ENCODE results near the gene KRT14.

KRT14 gene

GRCh38 chr17:41631025-41631897 is 44.6 kb upstream of the KRT14 start:
- no peak for TF ChIP-seq CTCF (IDR thresholded peaks at IDR 0.05)

DNA sequence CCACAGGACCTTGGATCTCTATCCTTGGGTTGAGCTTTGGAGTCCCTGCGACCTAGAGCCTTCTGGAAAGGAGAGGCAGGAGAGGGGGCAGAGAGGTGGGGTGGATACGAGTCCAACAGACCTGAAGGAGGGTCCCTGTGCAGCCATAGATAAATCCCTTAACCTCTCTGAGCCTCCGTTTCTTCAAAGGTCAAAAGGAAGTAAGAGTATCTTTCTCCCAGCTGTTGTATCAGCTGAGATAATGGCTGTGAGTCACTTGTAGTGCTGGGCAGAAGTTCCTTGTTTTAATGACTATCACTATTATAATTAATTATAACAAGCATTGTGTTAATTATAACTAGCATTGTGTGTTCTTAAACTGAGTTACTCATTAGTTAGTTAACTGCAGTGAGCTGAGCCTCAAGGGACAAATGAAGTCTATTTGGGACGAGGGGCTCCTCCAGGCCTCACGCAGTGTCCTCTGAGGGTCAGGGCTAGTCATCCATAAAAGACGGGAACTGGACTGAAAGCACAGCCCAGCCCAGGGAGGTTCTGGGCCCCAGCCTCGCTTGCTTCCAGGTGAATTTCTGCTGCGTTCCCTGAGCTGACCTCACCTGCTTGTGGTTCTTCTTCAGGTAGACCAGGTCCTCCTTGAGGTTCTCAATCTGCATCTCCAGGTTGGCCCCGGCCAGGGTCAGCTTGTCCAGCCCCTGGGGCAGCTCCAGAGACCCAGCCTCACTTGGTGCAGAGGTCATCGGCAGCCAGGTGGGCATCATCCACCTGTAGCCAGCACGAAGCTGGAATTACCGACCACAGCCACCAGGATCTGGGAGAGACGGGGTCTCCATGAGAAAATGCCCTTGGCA is 43.4 kb upstream of the KRT14 start:
- TF ChIP-seq CTCF (IDR thresholded peaks at IDR 0.05) = no peak

GRCh38 chr17:41629316-41629715 is 42.6 kb upstream of the KRT14 start:
- TF ChIP-seq CTCF (IDR thresholded peaks at IDR 0.05) = no peak

DNA sequence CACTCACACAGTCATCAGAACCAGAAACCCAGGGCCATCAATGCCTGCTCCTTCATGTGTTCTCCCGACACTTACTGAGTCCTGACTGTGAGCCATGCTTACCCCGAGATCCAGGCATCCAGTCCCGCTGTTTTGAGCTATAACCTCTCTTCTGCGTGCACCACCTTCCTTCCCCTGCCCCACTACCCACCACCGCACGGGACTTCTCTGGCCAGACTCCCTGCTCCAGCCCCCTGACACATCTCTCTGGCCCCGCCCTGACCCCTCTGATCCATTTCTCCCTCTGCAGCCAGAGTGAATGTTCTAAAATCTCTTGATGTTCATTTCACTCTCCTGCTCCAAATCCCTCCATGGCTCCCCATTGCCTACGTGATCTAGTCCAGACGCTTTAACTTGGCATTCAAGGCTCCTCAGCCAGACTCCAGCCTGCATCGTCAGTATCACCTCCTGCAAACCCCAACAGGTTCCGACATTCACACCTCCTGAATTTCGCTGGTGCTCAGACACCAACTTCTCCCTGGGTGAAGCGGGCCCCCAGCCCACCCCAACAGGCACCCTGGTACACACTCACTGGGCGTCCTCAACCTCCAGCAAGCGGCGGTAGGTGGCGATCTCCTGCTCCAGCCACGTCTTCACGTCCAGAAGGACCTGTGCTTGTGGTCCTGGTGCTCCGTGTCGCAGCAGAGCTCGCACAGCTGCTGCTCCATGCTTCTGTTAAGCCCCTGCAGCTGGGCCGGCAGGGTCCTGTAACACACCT is 40.8 kb upstream of the KRT14 start:
- TF ChIP-seq CTCF (IDR thresholded peaks at IDR 0.05) = no peak

- no peak for TF ChIP-seq CTCF (IDR thresholded peaks at IDR 0.05)
These were observed 38.9 kb upstream of the KRT14 start for GRCh38 chr17:41625602-41626001.

DNA sequence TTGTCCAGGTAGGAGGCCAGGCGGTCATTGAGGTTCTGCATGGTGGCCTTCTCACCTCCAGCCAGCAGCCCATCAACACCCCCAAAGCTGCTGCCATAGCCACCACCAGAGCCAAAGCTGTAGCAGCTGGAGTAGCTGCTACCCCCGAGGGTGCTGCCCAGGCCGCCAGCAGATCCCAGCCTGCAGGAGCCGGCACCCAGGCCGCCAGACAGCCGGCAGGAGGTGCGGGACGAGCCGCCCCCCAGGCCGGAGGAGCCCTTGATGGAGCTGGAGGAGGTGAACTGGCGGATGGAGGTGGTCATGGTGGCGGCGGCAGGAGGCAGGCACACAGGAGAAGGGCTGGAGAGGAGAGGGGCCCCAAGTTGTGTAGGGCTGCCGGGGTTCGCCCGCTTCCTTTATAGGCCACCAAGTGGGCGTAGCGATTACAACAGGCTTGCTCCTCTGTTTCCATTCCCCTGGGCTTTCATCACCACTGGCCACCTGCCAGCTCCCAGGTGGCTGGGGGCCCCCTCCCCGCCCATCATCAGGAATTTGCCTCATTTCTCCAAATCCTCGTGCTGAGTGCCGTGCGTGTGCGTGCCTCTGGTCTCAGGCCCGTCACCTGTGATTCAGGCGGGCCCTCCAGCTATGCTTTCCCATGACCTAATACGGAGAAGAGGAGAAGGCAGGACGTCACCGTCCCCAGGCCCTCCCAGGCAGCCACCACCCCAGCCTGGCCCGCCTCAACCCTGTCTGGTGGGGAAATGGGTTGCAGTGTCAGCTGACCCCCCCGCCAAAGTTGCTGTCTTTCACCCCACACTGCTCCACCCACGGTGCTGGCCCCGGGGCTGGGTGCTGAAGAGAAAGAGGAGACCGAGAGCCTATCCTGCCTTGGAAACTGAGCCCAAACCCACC is 37.8 kb upstream of the KRT14 start, which contains the start of gene KRT17:
Gene KRT17, minus strand, starts transcription at position 368 of the 894 bp plus-strand sequence. Its CDS starts 66 bp downstream, at position 302.
- no peak for TF ChIP-seq CTCF (IDR thresholded peaks at IDR 0.05)

Data from LNCAP (cell line).